ENCODE results near the gene CGRRF1.

CGRRF1 gene

GRCh38 chr14:54548491-54548890, 38.8 kb downstream of the CGRRF1 start:
- no peak for DNase-seq (ENCODE audit: low read depth, low spot score)

- no peak for DNase-seq (ENCODE audit: low read depth, low spot score)
Observed at GRCh38 chr14:54549862-54550261, 40.2 kb downstream of the CGRRF1 start.

- DNase-seq (ENCODE audit: low read depth, low spot score): no peak
Observed at GRCh38 chr14:54550514-54550913, 40.8 kb downstream of the CGRRF1 start.

- no peak for DNase-seq (ENCODE audit: low read depth, low spot score)
Observed at GRCh38 chr14:54554401-54554800, 44.7 kb downstream of the CGRRF1 start.

GRCh38 chr14:54555651-54556050, 45.9 kb downstream of the CGRRF1 start:
- DNase-seq (ENCODE audit: low read depth, low spot score): no peak

GRCh38 chr14:54556535-54556934, 46.8 kb downstream of the CGRRF1 start:
- no peak for DNase-seq (ENCODE audit: low read depth, low spot score)

GRCh38 chr14:54562334-54562733, 52.6 kb downstream of the CGRRF1 start:
- DNase-seq (ENCODE audit: low read depth, low spot score): no peak

- no peak for DNase-seq (ENCODE audit: low read depth, low spot score)
Observed at GRCh38 chr14:54564071-54564867, 54.6 kb downstream of the CGRRF1 start.

- DNase-seq (ENCODE audit: low read depth, low spot score): no peak
Observed at GRCh38 chr14:54564868-54565784, 55.4 kb downstream of the CGRRF1 start.

- DNase-seq (ENCODE audit: low read depth, low spot score): no peak
Observed at GRCh38 chr14:54565785-54566409, 56.2 kb downstream of the CGRRF1 start.

- DNase-seq (ENCODE audit: low read depth, low spot score): no peak
Observed at GRCh38 chr14:54566410-54567223, 56.9 kb downstream of the CGRRF1 start, which contains the start of gene SAMD4A. Gene SAMD4A, plus strand, starts transcription at chr14:54567128. Its CDS starts 789 bp downstream, at chr14:54567917.

GRCh38 chr14:54567224-54567638, 57.5 kb downstream of the CGRRF1 start:
- no peak for DNase-seq (ENCODE audit: low read depth, low spot score)

- DNase-seq (ENCODE audit: low read depth, low spot score): no peak
Observed at GRCh38 chr14:54567639-54568561, 58.2 kb downstream of the CGRRF1 start.

GRCh38 chr14:54568821-54569595, 59.3 kb downstream of the CGRRF1 start:
- no peak for DNase-seq (ENCODE audit: low read depth, low spot score)

GRCh38 chr14:54570047-54570446, 60.3 kb downstream of the CGRRF1 start:
- no peak for DNase-seq (ENCODE audit: low read depth, low spot score)

- no peak for DNase-seq (ENCODE audit: low read depth, low spot score)
Observed at GRCh38 chr14:54570631-54571415, 61.1 kb downstream of the CGRRF1 start.

GRCh38 chr14:54572316-54572715, 62.6 kb downstream of the CGRRF1 start:
- DNase-seq (ENCODE audit: low read depth, low spot score): no peak

- no peak for DNase-seq (ENCODE audit: low read depth, low spot score)
Observed at GRCh38 chr14:54574528-54574927, 64.8 kb downstream of the CGRRF1 start.
